GM12874 (cell line): ENCODE measurements around the gene RPL11.

Experiments used
- TF ChIP-seq, protein P1 (sequence below): IDR thresholded peaks from 2 replicates; pipeline ENCODE4 v1.5.1; 2011; ENCODE audit warnings: low read depth, mild to moderate bottlenecking, control low read depth, low read length, moderate library complexity; ENCODE audit not compliant: insufficient read depth

The RPL11 gene

DNA sequence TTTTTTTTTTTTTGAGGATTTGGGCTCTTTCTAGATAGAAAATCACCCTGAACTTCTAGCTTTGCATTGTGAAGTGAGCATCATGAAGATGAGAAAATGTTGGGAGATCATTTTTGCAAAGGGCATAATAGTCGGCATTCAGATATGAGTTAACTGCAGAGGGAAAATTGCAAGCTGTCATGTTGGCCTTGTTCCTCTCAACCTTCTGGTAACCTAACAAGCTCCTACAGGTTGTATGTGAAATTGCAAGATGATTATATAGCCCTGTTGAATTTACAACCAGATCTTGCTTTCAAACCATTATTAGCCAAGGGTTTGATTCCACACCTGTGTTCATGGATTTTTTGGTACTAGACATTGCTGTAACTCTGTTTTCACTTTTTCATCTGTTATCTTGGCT is 53.9 kb downstream of the RPL11 start:
- TF ChIP-seq, protein P1, sequence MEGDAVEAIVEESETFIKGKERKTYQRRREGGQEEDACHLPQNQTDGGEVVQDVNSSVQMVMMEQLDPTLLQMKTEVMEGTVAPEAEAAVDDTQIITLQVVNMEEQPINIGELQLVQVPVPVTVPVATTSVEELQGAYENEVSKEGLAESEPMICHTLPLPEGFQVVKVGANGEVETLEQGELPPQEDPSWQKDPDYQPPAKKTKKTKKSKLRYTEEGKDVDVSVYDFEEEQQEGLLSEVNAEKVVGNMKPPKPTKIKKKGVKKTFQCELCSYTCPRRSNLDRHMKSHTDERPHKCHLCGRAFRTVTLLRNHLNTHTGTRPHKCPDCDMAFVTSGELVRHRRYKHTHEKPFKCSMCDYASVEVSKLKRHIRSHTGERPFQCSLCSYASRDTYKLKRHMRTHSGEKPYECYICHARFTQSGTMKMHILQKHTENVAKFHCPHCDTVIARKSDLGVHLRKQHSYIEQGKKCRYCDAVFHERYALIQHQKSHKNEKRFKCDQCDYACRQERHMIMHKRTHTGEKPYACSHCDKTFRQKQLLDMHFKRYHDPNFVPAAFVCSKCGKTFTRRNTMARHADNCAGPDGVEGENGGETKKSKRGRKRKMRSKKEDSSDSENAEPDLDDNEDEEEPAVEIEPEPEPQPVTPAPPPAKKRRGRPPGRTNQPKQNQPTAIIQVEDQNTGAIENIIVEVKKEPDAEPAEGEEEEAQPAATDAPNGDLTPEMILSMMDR = peak; percentile 42
